ENCODE results near the gene COL8A1.
"Not testable (repeated sequence)": the region's sequence is repeated elsewhere in the genome, so short reads cannot be mapped to it uniquely, and the experiment has no call there.

COL8A1 gene

DNA sequence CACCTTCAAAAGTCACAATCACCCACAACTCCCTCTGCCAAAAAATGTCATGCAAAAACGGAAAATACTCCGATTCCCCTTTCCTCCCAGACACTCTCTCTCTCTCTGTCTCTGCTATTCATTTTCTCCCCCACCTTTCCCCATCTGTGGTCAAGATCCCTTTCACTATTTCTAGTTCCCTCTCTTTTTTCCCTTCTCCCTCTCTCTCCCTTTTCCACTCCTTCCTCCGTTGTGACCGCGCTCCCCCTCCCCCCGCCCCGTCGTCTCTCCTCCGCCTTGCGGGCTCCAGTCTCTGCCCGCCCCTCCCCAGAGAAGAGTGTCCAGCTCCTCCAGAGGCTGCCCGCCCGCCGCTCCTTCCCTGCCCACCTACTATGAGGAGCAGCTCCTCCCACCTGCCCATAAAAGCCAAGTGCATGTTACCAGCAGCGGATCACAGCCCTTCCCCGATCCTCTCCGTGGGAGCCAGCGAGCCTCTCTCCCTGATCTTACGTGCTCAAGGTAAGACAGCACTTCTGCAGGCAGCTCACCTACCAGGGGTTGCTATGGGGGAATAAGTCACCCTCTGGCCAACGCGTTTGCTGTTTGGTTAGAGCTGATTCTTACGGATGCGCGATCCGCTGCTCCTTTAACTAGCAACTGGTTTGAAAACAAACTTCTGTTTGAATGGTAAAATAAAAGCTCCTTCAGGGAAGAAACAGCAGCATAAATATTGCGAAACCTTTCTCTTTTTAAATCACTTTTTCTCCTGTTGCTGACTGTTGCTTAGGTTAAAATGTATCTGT lies at the start of gene COL8A1:
Gene COL8A1, plus strand, starts transcription at position 428 of the 782 bp plus-strand sequence. CDS start 152,089 bp downstream, outside the sequence.
- FAIRE-seq (no peak), DNase-seq (ENCODE audit: insufficient read length, low spot score) (no peak)
- TF ChIP-seq, protein P1, sequence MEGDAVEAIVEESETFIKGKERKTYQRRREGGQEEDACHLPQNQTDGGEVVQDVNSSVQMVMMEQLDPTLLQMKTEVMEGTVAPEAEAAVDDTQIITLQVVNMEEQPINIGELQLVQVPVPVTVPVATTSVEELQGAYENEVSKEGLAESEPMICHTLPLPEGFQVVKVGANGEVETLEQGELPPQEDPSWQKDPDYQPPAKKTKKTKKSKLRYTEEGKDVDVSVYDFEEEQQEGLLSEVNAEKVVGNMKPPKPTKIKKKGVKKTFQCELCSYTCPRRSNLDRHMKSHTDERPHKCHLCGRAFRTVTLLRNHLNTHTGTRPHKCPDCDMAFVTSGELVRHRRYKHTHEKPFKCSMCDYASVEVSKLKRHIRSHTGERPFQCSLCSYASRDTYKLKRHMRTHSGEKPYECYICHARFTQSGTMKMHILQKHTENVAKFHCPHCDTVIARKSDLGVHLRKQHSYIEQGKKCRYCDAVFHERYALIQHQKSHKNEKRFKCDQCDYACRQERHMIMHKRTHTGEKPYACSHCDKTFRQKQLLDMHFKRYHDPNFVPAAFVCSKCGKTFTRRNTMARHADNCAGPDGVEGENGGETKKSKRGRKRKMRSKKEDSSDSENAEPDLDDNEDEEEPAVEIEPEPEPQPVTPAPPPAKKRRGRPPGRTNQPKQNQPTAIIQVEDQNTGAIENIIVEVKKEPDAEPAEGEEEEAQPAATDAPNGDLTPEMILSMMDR (IDR thresholded peaks at IDR 0.05; ENCODE audit: insufficient read depth, missing control alignments): no peak

DNA sequence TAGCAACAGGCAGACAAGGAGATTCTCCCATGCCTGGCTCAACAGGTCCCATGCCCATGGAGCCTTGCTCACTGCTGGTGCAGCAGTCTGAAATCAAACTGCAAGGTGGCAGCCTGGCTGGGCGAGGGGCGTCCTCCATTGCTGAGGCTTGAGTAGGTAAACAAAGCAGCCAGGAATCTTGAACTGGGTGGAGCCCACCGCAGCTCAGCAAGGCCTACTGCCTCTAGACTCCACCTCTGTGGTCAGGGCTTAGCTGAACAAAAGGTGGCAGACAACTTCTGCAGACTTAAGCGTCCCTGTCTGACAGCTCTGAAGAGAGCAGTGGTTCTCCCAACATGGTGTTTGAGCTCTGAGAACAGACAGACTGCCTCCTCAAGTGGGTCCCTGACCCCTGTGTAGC lies 49.2 kb upstream of the COL8A1 start:
- DNase-seq (ENCODE audit: insufficient read length, low spot score); FAIRE-seq: not testable (repeated sequence)

DNA sequence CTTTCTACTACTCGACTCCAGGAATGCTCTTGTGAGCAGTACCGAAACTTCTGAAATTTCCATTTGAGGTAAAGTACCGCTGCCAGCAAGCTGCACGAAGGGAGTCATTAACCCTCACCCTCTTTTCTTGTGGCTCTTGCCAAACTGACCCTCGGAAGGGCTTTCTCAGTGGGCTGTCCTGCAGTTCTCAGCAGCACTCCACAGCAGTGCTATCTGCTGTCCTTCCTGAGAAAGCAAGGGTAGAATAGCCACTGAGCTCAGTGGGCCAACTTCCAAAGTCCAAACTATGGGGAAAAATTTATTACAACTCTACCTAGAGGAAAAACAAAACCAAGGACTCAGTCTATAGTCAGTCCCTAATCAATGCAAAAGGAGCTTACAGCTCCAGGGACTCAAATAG lies 38.5 kb upstream of the COL8A1 start:
- TF ChIP-seq, protein P1 (IDR thresholded peaks at IDR 0.05; ENCODE audit: insufficient read depth, missing control alignments): no peak
- no peak for DNase-seq (ENCODE audit: insufficient read length, low spot score)
- no peak for FAIRE-seq

- TF ChIP-seq, protein P1 (IDR thresholded peaks at IDR 0.05; ENCODE audit: insufficient read depth, missing control alignments): no peak
- FAIRE-seq (no peak), DNase-seq (ENCODE audit: insufficient read length, low spot score) (no peak)
These were observed 36.9 kb upstream of the COL8A1 start for GRCh38 chr3:99601515-99601914.

DNA sequence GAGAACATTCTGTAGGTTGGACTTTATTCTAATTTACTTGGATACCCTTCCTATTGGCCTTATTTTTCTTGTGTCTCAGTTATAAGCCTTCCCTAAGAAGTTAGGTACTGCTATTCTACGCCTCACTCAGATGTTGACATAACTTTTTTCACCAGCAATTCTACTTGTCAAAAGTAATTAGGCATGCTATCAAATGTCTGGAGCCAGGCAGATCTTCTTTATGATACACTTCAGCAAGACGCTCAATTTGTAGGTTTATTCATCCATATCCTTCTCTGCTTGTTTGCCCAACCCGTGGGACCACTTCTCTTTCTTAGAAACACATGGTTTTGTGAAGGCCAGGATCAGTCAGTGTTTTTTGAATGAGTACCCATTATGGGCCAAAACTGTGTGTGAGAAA lies 36.2 kb upstream of the COL8A1 start:
- TF ChIP-seq, protein P1 (IDR thresholded peaks at IDR 0.05; ENCODE audit: insufficient read depth, missing control alignments): no peak
- no peak for DNase-seq (ENCODE audit: insufficient read length, low spot score)
- no peak for FAIRE-seq

DNA sequence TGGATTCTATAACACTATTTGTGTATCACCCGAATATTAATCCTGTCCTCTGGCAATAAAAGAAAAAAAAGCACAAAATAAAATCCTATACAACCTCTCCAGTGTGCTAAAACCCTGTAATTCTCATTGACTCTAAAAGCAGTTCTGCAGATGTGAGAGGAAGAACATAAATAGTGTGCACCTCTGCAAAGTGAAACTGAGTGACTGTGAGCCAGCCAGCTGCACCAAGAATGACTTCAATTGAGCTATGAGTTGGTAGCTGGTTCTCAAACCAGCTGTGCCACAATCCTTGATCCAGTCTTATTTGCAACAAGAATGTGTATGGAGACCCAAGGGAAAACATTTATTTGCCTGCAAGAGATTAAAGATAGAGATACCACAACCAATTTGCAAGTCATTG lies 31.2 kb upstream of the COL8A1 start:
- no peak for FAIRE-seq
- DNase-seq (ENCODE audit: insufficient read length, low spot score): no peak
- TF ChIP-seq, protein P1 (IDR thresholded peaks at IDR 0.05; ENCODE audit: insufficient read depth, missing control alignments): no peak

GRCh38 chr3:99614768-99615167 lies 23.6 kb upstream of the COL8A1 start:
- FAIRE-seq (no peak), DNase-seq (ENCODE audit: insufficient read length, low spot score) (no peak)
- TF ChIP-seq, protein P1 (IDR thresholded peaks at IDR 0.05; ENCODE audit: insufficient read depth, missing control alignments): no peak

Measured in D721Med (cell line).